Subcutaneous adipose tissue (tissue), 4 donors: Measurements from ENCODE around the gene LCN12. TPM values are rescaled to one million over a fixed set of nuclear protein-coding genes. Genes with fewer than 3 reads are reported as not detected.

Experiments used
- CTCF ChIP-seq: fragments of 450-650 bp; IDR thresholded peaks from one replicate; pipeline ENCODE4 v1.5.1; 2016; ENCODE audit warnings: low read depth, mild to moderate bottlenecking, control low read depth, antibody characterized with exemption, moderate library complexity
- total RNA-seq, 4 donors: library from RNA; depleted of rRNA; stranded (reverse); fragments of >200 nt; gene quantifications; one replicate each; pipeline ENCODE4 v1.1.0, GENCODE V29; 2016

LCN12 gene
- not detected for total RNA-seq

- TF ChIP-seq CTCF: no peak
Observed at GRCh38 chr9:136951541-136952320, at the start of gene LCN12. TSS of gene LCN12 (plus strand) at chr9:136952273. CDS start at chr9:136952328, 55 bp downstream.

- TF ChIP-seq CTCF: no peak
Observed at GRCh38 chr9:136903041-136903554, 49.0 kb upstream of the LCN12 start.

GRCh38 chr9:136906266-136906665, 45.8 kb upstream of the LCN12 start:
- TF ChIP-seq CTCF: no peak

- no peak for TF ChIP-seq CTCF
Observed at GRCh38 chr9:136907011-136907914, 44.8 kb upstream of the LCN12 start.

GRCh38 chr9:136910197-136910900, 41.7 kb upstream of the LCN12 start:
- TF ChIP-seq CTCF: no peak

GRCh38 chr9:136910901-136911245, 41.2 kb upstream of the LCN12 start:
- TF ChIP-seq CTCF: no peak
